ENCODE results near the gene ATP6AP1. TPM values are rescaled to one million over a fixed set of nuclear protein-coding genes. Genes with fewer than 3 reads are reported as not detected.
A peak's percentile ranks its signal among the peaks of the same experiment; 100 is the strongest.

ATP6AP1 gene
- total RNA-seq, 1 donor from 2014 or later: 66.5 TPM

DNA sequence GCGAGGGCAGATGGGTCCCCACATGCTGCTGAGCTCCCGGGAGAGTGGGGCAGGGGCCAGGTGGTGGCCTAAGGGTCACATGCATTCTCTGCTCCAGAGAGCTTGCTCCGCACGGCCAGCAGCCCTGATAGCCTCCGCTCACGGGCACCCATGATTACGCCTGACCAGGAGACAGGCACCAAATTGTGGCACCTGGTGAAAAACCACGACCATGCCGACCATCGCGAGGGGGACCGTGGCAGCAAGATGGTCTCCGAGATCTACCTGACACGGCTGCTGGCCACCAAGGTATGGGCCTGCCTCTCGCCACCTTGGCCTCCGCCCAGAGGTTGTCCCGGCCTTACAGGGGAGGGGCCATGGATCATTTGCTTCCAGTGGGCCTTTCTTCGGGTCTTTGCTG lies 41.4 kb downstream of the ATP6AP1 start:
- DNase-seq (ENCODE audit: low read depth, low spot score): no peak

DNA sequence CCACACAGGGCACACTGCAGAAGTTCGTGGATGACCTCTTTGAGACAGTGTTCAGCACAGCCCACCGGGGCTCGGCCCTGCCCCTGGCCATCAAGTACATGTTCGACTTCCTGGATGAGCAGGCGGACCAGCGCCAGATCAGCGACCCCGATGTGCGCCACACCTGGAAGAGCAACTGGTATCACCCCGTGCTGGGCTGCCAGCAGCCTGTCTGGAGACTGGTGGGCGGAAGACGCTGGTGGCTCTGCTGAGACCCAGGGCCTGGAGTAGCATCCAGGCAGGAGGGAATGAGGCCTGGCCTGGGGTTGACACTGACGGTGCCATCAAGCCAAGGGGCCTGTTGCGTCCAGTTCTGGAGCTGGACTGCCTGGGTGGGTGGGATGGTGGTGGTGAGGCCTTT lies 42.0 kb downstream of the ATP6AP1 start:
- DNase-seq (ENCODE audit: low read depth, low spot score): no peak

- DNase-seq (ENCODE audit: low read depth, low spot score): no peak
Observed at GRCh38 chrX:154470914-154471568, 42.6 kb downstream of the ATP6AP1 start.

DNA sequence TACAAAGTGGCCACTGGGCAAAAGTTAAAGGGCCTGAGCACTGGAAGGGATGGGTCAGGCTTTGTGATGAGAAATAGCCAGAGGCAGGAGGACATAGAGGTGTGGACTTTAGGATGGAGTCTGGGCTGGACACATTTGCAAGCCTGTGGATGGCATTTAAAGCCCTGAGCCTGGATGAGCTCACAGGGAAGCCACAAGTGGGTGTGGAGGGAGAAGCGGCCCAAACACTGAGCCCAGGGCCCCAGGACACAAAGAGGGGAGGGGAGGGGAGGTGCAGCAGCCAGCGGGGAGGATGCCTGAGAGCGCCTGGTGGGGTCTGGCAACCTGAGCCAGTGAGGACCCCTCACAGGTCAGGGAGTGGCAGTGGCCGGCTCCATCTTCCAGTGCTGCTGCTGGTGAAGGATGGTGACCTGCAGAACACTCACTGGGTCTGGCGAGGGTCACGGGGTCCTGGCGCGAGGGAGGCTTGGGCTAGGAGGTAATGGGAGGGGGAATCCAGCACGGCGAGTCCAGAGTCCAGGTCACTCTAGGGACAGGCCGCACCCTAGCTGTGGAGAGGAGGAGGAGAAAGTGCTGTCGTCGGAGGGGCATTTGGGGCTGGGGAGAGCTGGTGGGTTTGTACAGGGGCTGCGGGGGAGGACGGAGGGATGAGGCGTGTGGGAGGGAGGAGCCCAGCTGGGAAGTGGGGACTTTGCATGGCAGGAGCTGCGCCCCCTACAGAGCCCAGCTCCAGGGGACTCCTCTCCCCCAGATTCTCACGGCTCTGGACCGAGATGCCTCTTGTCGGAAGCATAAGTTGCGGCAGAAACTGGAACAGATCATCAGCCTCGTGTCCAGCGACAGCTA lies 43.6 kb downstream of the ATP6AP1 start:
- no peak for DNase-seq (ENCODE audit: low read depth, low spot score)

- DNase-seq (ENCODE audit: low read depth, low spot score): no peak
Observed at GRCh38 chrX:154472685-154473632, 44.5 kb downstream of the ATP6AP1 start.

DNA sequence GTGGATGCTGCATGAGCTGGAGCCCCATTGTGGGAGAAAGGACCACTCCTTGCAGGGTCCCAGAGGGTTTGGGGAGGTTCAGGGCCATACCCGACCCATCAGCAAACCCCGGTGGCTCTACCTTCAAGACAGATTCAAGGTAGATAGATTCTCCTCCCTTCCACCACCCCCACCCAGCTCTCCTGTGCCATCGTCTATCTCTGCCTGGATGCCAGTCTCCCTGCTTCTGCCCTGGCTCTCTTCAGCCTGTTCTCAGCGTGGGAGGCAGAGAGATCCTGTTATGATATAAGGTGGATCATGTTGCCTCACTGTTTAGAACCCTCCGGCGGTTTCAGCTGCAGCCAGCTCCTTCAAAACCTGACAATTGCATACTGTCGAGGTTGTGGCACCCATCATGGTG lies 45.2 kb downstream of the ATP6AP1 start:
- DNase-seq (ENCODE audit: low read depth, low spot score): no peak

- no peak for DNase-seq (ENCODE audit: low read depth, low spot score)
Observed at GRCh38 chrX:154476821-154477220, 48.3 kb downstream of the ATP6AP1 start.

GRCh38 chrX:154477891-154478477 lies 49.5 kb downstream of the ATP6AP1 start:
- DNase-seq (ENCODE audit: low read depth, low spot score): no peak

DNA sequence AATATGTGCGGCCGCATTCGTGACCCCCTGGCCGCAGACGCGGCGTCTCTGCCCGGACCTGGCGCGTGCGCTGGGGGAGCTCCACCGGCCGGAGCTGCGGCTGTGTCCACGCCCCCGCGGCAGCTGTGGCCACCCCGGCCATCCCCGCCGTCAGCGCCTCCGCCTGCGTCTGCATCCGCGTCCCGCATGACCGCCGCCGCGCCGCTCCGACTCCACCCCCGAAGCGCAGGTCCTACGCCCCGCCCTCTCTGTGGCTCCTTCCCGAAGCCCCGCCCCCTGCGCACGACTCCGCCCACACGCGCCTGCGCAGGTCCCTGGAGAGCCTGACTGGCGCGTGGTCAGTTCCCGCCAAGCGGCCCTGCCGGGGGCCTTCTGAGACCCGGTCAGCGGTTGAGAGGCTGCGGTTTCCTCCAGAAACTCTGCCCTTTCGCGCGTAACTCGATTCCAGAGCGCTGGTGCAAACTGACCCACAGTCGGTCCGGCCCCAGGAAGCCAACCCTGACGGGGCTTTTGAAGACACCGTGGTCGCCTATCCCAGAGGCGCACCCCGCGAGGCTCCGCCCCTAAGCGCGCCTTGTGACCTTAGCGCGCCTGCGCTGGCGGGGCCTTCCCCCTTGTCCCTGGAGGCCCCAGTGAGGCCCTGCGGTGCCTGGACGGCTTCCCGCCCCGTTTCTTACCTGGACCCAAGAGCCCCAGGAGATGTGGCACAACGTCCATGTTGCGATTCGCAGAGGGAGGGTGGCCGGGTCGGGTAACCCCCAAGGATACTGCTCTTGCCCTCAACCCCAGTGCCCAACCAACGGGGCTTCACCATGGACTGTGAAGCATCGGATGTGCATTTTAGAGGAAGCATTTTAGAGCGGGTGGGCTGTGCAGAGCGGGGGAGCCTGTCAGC lies 50.5 kb downstream of the ATP6AP1 start, which contains the start of gene LAGE3:
Gene LAGE3 (minus strand): TSS at position 554 of the 895 bp plus-strand sequence. CDS start 366 bp downstream, at position 188.
- peak; percentile 51 for DNase-seq (ENCODE audit: low read depth, low spot score)

DNA sequence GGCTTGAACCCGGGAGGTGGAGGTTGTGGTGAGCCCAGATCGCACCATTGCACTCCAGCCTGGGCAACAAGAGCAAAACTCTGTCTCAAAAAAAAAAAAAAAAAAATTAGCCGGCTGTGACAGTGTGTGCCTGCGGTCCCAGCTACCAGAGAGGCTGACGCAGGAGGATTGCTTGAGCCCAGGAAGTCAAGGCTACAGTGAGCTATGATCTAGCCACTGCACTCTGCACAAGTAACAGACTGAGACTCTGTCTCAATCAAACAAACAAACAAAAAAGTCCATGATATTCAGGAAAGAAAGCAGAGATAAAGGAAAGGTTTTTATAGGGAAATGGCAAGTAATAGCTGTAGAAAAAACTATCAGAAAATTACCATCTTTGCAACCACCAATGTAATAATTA lies 52.7 kb downstream of the ATP6AP1 start:
- DNase-seq (ENCODE audit: low read depth, low spot score): no peak

DNA sequence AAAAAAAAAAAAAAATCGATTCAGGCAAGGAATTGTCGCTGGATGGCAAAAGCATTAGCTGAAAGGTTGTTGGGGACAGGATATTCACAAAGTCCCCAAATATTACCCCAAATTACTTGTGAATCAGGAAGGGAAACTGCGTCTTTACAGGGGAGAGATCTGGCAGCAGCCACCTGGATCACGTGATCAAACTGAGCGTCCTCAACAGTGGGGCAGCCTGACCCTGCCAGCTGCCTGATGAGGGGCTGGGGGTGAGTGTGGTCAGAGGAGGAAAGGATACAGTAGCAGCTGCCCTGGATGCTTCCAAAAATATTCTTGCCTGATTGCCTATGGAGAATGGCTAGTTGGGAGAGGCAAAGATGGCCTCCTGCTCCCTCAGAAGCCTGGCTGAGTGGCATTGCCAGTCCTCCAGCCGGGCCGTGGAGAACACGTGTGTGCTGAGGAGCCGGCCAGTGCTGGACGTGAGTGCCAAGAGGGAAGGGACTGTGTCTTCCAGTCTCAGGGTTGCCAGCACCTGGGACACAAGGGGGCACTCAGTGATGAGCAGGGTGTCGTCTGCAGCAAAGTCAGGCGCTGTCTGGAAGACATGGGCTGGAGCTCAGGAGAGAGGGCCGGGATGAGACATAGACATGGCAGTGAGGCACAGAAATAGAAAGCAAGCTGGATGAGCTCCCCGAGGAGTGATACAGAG lies 53.6 kb downstream of the ATP6AP1 start:
- DNase-seq (ENCODE audit: low read depth, low spot score): no peak

DNA sequence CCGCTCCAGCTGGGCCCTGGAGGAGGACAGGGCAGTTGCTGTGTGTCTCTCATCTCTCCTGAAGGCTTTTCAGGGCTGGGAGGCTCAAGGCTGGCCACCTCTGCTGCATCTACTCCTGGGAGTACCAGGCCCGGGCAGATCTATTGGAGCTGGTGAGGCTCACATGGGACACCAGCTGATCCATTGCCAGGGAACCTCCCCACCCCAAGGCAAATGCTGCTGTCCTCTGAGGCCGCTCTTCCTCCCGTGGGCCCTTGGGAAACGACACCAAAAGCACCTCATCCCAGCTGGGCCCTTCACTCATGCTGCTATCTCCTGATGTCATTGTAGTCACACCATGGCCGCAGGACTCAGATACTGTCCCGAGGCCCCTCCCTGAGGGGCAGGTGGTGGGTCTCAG lies 54.3 kb downstream of the ATP6AP1 start:
- DNase-seq (ENCODE audit: low read depth, low spot score): no peak

DNA sequence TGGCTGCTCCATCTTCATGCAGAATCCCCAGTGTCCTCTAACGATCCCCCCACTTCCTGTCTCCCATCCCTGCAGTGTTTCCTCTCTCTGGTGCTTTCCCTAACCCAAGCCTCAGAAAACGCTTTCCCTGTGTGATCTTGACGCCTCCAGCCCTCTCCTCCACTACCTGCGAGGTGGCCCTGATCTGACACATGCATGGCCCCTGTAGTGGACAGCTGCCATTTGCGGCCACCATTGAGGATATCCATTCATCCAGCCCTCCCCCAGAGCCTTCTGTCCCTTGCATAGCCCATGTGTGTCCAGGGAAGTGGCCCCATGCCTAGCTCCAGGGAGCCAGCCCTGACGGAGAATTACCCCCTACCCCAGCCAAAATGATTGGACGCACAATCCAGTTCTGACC lies 54.8 kb downstream of the ATP6AP1 start:
- no peak for DNase-seq (ENCODE audit: low read depth, low spot score)

GRCh38 chrX:154484255-154485149 lies 56.0 kb downstream of the ATP6AP1 start:
- DNase-seq (ENCODE audit: low read depth, low spot score): no peak

- no peak for DNase-seq (ENCODE audit: low read depth, low spot score)
Observed at GRCh38 chrX:154485150-154486051, 56.9 kb downstream of the ATP6AP1 start.

DNA sequence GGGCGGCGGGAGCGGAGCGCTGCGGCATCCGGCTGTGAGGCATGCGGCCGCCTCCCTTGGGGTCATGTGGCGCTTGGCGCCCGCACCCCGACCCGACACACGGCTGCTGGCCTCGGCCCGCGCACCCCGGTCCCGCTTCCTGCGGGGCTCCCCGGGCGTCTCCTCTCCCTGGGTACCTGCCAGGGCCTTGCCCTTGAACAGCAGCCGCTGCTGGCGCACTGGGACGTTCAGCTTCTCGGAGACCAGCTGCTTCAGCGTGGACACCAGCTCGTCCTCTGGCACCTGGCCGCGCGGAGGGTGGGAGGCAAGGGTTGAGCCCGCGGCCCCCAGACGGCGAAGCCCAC lies 57.5 kb downstream of the ATP6AP1 start:
- DNase-seq (ENCODE audit: low read depth, low spot score): no peak
